NCI-H146 treated with DMSO at 0.1 percent for 48 hours (cell line): ENCODE results near the gene DHRS11.
"Not testable (repeated sequence)": the region's sequence is repeated elsewhere in the genome, so short reads cannot be mapped to it uniquely, and the experiment has no call there.

ENCODE experiments used
- DNase-seq: peaks from one replicate; lab custom pipeline; 2025; ENCODE audit not compliant: unreplicated experiment; lab: John Stamatoyannopoulos, UW

The DHRS11 gene

DNA sequence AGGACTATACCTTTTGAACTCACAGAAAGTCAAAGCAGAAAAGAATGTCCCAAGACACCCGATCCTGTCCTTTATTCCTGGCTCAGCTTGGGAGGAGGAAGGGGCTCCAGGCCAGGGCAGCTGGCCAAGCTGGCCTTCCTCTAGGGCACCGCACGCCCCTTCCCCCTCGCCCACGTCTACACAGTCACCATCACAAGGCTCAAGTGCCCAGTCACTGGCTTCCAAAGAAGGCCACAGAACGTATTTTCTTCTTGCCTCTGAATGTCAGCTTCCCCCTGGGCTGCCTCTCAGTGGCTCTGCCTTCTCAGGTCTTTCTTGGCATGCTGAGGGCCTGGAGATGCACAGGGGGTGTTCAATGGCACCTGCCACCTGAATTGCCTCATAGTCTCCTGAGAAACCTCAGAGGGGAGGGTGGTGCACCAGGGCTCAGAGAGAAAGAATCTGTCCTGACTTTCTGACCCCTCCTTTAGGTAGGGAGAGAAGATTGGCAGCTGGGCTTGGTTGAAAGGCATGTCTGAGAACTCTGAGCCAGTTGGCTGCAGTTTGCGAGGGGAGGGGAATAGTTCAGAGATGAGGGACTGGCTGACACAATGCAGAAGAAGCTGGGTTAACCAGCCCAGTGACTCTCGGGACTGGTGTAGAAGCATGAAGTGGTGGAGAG lies 2.1 kb downstream of the DHRS11 start:
- no peak for DNase-seq

DNA sequence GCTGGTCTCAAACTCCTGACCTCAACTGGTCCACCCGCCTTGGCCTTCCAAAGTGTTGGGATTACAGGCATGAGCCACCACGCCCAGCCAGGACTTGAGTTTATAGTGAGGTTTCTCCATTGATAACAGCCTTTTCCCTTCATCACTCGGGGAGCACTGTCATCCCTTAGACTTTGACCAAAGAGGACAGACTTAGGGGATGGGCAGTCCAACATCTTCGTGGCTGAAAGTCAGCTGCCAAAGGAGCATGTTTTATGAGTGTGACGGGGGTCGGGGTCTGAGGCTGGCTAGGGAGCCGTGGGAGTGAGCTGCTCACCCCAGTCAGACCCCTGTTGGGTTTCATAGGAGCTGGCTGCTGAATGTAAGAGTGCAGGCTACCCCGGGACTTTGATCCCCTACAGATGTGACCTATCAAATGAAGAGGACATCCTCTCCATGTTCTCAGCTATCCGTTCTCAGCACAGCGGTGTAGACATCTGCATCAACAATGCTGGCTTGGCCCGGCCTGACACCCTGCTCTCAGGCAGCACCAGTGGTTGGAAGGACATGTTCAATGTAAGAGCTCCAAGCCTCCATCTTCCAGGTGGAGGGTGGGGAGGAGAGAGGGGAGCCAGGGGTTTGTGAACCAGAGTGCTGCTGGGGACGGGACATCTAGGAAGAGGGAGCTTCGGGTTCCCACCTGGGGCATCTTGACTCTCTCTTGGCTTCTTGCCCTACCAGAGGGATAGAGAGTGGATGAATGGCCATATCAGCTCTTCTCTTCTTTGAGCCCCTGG lies 3.1 kb downstream of the DHRS11 start:
- no peak for DNase-seq

DNA sequence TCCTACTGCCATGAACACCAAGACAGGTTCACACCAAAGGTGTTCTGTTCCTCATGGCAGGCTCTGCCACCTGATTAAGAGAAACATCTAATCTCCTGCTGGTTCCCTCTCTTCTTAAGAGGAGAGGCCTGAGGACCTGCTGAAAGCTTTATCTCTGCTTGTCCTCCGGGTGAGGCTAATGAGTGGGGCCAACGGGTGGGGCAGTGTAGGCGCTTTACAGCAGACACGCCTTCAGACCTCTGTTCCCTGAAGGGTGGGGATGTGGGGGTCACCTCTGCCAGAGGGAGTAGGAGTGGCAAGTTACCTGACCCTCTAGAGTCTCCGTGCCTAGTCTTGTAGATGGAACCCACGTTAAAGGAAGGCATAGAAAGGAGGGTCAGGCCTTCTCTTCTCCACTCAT lies 5.5 kb downstream of the DHRS11 start:
- DNase-seq, result no peak

DNA sequence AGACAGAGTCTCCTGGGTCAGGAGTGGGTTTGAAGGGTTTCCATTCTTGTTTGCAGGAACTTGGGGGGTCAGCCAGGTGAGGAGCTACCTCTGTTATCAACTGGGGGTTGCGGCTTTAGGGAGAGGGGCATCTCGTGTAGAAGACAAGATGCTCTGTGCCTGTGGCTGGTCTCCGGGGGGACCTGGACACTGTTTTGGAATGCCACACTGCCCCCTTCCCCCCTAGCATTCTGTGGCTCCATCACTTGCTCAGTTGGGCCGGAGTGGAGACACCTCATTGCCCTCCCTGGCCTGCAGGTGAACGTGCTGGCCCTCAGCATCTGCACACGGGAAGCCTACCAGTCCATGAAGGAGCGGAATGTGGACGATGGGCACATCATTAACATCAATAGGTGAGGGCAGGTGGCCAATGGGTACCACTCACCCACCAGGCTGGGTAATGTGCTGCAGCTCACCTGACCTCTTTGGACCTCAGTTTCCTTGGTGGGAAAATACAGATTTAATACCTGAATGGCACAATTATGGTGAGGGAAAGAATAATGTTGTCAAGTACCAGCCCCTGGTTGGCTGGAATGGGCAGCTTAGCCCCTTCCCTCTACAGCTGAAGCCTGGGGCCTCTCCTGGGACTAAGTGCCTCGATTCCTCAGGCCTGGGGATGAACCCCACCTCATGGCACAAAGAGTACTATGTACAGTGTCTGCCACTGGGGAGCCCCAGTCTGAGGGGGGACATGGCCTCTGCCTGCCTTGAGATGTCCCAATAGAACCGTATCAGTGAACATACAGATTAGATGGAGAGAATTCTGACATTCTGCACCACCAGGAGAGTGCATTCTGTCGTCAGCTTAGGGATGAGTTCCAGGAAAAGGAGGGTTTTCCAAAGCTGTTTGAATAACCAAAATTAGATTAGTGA lies 6.4 kb downstream of the DHRS11 start:
- DNase-seq, result no peak

DNA sequence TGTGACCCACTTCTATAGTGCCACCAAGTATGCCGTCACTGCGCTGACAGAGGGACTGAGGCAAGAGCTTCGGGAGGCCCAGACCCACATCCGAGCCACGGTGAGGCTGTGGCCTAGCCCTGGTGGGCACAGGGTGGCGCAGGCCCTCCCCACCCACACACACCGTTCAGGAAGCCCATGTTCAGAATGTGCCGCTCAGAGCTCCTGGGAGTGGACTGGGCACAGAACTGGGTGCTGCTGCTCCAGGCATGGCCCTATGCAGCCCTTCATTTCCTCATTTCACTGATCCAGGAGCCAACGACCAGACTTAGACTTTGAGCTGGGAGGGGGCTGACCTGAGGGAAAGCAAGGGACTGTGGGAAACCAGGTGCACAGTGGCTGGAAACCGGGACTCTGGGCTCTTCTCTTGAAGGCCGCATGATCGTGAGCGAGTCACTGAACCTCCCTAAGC lies 7.3 kb downstream of the DHRS11 start:
- DNase-seq, result no peak

DNA sequence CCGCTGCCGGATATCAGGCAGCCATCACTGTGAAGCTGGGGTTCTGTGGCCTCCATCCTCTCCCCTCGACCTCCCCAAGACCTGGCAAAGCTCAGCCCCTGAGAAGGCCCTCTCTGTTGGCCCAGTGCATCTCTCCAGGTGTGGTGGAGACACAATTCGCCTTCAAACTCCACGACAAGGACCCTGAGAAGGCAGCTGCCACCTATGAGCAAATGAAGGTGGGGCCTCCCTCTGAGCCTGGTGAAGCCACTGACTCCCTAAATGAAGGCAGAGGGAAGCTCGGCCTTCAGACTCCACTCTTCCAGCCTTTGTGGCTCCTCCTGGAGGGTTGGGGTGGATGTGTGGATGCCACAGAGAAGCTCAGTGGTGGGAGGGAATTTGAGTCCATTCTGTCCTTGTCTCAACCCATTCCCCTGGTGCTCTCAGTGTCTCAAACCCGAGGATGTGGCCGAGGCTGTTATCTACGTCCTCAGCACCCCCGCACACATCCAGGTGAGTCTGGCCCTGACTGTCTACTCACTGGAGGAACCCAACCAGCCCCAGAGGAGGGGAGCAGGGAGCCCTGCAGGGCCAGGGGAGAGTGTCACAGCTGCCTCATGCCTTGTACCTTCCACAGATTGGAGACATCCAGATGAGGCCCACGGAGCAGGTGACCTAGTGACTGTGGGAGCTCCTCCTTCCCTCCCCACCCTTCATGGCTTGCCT lies 8.0 kb downstream of the DHRS11 start:
- no peak for DNase-seq

DNA sequence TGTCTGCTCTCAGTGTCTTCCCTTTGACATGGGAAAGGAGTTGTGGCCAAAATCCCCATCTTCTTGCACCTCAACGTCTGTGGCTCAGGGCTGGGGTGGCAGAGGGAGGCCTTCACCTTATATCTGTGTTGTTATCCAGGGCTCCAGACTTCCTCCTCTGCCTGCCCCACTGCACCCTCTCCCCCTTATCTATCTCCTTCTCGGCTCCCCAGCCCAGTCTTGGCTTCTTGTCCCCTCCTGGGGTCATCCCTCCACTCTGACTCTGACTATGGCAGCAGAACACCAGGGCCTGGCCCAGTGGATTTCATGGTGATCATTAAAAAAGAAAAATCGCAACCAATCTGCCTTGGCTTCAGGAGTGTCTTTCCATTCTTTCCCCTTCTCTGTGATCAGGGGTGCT lies 8.8 kb downstream of the DHRS11 start:
- no peak for DNase-seq

DNA sequence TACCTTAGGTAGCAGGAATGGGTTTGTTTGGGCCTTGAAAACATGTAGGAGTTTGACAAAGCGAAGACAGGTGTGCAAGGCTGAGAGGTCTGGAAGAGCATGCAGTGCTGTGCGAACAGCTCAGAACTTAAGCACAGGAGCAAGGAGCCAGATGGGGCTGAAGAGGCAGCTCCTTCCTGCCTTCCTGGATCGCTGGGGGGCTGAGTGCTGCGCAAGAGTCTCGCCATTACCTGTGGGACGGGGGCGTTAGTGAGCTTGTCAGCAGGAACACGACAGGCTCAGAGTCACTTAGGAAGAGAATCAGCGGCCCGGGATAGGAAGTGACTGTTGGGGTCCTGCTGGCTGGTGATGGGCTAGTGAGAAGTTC lies 9.2 kb downstream of the DHRS11 start:
- no peak for DNase-seq

DNA sequence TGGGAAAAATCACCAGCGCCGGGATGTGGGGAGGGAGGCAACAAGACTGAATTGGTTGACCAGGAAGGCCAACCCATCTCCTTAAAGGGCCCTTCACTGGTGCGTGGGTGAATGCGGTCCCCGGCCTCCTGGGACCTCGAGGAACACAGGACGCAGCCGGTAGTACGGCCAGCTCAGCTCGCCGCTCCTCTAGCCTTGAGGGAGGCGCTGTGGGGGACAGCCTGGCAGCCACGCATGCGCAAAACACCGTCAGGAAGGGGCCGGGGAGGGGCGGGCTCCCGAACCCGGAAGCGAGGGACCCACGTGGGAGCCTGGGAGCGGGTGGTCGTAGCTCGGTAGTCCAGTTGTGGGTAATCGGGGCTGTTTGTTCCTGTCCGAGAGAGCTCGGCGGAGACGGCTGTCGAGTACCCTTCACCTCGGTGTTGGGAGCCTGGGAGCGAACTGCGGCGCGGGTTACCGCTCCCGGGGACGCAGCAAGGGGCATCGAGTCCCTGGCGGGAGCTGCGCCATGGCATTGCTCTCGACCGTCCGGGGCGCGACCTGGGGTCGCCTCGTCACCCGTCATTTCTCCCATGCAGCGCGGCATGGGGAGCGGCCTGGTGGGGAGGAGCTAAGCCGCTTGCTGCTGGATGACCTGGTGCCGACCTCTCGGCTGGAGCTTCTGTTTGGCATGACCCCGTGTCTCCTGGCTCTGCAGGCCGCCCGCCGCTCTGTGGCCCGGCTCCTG lies 9.8 kb downstream of the DHRS11 start, which contains the start of gene MRM1:
Gene MRM1, plus strand, starts transcription at position 281 of the 727 bp plus-strand sequence. Its CDS starts 228 bp downstream, at position 509.
- peak; percentile 83 for DNase-seq

DNA sequence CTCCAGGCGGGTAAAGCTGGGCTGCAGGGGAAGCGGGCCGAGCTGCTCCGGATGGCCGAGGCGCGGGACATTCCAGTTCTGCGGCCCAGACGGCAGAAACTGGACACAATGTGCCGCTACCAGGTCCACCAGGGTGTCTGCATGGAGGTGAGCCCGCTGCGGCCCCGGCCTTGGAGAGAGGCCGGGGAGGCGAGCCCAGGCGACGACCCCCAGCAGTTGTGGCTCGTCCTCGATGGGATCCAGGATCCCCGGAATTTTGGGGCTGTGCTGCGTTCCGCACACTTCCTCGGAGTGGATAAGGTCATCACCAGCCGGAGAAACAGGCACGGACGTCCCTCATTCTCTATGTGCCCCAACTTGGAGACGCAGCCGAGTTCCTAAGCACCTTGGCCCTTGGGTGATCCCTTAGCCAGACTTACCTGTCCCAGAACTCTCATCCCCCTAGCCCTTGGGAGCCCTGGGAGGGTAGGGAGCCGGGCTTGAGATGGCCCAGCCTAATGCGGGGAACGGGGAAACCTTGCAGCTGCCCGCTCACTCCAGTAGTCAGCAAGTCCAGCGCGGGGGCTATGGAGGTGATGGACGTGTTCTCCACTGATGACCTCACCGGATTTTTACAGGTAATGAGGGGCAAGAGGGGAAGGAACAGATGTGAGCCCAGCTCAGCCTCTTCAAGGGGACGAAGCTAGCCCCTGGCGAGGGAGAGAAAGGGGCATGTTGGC lies 10.5 kb downstream of the DHRS11 start:
- DNase-seq, result peak; percentile 39

DNA sequence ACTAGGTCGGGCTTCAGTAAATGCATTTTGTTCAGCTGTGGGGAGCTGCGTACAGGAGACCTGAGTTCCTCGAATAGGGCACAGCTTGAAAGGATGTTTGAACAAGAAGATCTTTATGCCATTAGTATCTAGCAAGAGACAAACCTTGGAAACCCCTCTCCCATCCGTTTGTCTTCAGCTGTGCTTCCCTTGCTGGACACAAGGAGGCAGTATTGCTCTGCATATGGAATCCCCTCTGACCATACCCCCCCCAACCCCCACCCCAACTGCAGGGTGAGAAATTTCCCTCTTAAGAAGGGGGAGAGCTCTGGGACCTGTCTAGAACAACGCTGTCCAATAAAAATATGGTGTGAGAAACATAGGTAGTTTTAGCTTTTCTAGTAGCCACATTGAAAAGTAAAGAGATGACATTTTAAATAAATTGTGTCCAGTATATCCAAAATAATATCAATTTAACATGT lies 11.3 kb downstream of the DHRS11 start:
- DNase-seq, result peak; percentile 74

DNA sequence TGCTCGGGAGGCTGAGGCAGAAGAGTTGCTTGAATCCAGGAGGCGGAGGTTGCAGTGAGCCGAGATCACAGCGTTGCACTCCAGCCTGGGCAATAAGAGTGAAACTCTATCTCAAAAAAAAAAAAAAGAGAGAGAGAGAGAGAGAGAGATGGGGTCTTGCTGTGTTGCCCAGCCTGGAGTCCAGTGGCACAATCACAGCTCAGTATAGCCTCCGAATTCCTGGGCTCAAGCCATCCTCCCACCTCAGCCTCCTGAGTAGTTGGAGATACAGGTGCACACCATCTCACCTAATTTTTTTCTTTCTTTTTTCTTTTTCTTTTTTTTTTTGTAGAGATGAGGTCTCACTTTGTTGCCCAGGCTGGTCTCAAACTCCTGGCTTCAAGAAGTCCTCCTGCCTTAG lies 13.3 kb downstream of the DHRS11 start:
- DNase-seq, result not testable (repeated sequence)

DNA sequence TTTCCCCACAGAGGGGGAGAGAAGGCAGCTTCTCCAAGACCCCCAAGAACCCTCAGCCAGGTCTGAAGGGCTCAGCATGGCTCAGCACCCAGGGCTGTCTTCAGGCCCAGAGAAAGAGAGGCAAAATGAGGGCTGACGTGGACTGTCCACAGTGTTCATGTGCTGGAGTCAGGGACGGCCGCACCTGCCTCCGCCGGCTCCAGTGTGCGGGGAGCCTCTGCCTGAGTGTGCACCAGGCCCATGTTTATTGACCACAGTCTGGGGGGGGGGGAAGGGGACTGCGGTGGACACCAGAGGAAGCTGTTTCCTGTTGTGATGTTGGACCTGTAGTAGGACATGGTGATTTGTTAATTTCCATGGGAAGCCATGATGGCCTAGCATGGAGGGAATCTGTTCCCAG lies 16.6 kb downstream of the DHRS11 start:
- DNase-seq, result no peak

DNA sequence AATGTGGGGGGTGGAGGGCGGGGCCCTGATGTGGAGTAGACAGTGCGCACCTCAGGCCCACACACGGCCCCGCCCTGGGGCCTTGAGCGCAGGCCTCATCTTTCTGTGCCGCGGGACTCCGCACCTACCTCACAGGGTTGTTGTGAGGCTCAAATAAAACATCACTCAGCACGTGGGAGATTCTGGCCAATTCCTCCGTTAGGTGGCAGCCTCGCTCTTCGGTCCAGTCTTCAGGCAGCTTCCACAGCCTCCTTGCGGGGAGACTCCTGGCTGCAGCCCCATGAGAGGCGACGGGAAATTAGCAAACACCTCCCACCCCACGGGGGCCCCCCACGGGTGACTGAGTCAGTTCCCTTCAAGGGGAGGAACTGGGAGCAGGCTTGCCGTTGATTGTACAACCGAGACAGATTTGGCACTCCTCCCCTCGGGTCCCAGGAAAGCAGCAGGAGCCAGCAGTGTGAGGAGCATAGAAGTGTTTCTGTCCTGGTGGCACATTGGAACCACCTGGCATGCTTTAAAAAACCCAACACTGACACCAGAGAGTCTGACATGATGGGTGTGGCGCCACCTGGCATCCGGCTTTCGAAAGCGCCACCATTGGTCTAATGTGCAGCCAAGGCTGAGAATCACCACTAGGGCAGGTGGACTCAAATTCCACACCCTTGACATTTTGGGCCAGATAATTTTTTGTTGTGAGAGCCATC lies 17.3 kb downstream of the DHRS11 start:
- DNase-seq, result peak; percentile 45

DNA sequence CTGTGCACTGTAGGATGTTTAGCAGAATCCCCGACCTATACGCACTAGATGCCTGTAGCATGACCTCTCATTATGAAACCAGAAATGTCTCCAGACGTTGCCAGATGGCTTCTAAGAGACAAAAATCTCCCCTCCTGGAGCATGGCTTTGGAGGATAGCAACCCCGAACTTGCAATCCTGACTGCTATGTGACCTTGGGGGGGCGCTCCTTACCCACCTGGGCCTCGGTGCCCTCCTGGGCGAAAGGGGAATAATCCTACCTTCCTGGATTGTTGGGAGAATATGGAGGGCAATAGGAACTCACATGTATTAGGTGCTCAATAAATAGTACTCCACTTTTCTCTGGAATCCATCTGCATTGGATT lies 17.8 kb downstream of the DHRS11 start:
- no peak for DNase-seq

DNA sequence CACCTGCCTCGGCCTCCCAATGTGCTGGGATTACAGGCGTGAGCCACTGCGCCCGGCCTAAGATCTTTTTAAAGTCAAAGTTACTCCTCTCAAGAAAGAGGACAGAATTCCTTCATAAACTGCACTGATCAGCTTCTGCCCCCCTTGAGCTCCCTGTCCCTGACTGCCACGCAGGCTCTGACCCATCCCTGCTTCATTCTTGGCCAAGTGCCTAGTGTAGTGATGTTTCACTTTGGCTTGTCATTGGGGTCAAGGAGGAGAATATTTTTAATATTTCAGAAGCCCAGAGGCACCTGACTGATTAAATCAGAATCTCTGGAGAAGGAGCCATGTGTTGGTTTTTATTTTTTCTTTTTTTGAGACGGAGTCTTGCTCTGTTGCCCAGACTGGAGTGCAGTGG lies 18.8 kb downstream of the DHRS11 start:
- DNase-seq, result no peak

DNA sequence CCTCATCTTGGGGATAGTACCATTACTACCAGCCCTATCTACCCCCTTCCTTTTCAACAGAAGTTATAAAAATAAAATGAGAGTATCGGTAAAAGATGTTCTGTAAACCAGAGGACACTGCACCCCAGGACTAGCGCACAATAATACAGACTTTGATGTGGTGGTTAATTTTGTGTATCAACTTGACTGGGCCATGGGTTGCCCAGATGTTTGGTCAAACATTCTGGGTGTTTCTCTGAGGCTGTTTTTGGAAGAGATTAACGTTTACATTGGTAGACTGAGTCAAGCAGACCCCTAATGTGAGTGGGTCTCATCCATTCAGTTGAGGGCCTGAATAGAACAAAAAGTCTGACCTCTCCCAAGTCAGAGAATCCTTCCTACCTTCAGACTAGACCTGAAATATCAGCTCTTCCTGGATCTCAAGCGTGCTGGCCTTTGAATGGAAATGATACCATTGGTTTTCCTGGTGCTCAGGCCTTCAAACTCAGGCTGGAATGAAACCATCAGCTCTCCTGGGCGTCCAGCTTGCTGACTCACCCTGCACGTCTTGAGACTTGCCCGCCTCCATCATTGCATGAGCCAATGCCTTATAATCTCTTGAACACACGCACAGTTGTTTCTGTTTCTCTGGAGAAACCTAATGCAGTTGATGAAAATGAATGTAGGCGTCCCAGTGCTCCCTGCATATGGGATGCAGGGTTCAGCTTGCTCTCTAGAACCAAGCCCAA lies 19.8 kb downstream of the DHRS11 start:
- no peak for DNase-seq

DNA sequence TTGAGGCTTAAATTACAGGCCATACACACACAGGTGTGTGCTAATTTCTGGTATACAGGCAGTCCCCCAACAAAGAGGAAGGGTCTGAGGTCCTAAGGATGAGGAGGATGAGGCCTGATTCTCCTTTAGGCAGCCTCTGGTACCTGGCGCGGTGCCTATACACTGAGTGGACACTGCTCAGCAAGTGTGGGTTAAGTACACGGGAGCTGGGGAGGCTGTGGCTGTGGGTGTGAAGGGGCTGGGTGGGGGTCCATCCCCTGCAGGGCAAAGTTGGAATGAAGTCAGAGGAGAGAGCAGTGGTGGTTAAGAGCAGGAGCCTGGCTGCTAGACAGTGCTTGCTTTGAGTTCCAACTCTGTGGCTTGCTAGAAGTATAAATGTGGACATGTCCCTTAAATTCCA lies 20.6 kb downstream of the DHRS11 start:
- DNase-seq, result no peak
